Fibroblast of pulmonary artery (primary cell): ENCODE data around the gene SKA3.

Experiments
- DNase-seq: peaks from one replicate; pipeline ENCODE4 v3.0.0-alpha.2; 2010; ENCODE audit warnings: low read depth
- H3K4me3 ChIP-seq: replicated peaks from 2 replicates; pipeline ENCODE4 v1.5.1; 2011; ENCODE audit warnings: low read depth, mild to moderate bottlenecking, control low read depth, low read length, moderate library complexity
- TF ChIP-seq, protein P1 (sequence below): IDR thresholded peaks from 2 replicates; pipeline ENCODE4 v1.5.1; 2011; ENCODE audit warnings: mild to moderate bottlenecking, control low read depth, low read length, inconsistent platforms; ENCODE audit errors: missing control alignments

SKA3 gene

DNA sequence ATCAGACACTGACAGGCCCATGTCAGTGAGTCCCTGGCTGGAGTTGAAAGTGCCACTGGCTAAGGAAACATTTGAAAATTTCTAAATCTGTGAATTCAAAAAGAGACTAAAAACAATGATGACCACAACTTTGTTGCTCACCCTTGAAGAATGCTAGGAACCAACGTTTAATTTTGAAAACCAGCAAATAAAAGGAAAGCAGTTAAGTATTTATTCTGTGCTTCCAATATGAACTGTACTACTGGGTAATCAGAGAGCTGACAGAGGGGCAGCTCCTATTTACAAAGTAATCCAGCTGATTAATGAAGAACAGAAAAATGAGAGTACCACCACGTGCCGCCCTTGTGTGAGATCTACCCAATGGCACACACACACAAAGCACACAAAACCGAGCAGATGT lies 70.3 kb downstream of the SKA3 start:
- TF ChIP-seq, protein P1, sequence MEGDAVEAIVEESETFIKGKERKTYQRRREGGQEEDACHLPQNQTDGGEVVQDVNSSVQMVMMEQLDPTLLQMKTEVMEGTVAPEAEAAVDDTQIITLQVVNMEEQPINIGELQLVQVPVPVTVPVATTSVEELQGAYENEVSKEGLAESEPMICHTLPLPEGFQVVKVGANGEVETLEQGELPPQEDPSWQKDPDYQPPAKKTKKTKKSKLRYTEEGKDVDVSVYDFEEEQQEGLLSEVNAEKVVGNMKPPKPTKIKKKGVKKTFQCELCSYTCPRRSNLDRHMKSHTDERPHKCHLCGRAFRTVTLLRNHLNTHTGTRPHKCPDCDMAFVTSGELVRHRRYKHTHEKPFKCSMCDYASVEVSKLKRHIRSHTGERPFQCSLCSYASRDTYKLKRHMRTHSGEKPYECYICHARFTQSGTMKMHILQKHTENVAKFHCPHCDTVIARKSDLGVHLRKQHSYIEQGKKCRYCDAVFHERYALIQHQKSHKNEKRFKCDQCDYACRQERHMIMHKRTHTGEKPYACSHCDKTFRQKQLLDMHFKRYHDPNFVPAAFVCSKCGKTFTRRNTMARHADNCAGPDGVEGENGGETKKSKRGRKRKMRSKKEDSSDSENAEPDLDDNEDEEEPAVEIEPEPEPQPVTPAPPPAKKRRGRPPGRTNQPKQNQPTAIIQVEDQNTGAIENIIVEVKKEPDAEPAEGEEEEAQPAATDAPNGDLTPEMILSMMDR = no peak
- DNase-seq = peak; percentile 35
- H3K4me3 ChIP-seq = no peak overlapping the region

DNA sequence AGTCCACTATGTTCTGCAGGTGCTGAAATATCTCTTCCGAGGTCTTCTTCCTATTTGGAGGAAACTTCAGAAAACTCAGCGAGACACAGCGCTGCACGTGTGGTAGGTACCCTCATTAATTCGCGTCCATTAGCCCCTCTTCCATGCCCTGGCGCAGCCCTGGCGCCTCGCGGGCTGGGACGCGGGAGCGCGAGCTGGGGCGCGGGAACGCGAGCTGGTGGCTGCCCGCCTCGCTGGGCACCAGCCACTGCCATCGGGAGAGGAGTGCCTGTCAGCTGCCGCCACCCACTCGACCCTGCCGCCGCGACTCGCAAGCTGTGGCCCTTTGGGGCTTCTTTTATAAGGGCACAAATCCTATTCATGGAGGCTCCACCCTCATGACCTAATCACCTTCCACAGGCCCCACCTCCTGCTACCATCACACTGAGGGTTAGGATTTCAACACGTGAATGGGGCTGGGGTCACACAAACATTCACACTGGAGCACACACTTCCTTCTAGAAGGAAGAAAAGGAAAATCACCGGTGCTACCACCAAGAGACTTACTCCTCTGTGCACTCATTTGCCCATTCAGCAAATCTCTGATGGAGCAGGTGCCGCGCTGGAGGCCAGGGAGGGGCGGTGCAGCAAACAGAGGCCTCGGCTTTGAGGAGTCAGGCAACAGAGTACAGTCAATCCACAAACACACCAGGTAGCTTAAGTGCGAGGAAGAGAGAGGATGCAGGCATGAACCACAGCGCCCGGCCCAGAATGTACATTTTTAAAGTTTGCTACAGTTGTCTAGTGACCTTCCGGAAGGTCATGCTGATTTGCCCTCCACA lies 71.9 kb downstream of the SKA3 start:
- no peak overlapping the region for H3K4me3 ChIP-seq
- DNase-seq = no peak
- TF ChIP-seq, protein P1 = no peak
